ENCODE results near the gene PCDHA11. TPM values are rescaled to one million over a fixed set of nuclear protein-coding genes. Genes with fewer than 3 reads are reported as not detected.

PCDHA11 gene
- total RNA-seq, 4 donors from 2014 or later = 0.17 to 0.94 (median 0.34) TPM; not detected in 1

DNA sequence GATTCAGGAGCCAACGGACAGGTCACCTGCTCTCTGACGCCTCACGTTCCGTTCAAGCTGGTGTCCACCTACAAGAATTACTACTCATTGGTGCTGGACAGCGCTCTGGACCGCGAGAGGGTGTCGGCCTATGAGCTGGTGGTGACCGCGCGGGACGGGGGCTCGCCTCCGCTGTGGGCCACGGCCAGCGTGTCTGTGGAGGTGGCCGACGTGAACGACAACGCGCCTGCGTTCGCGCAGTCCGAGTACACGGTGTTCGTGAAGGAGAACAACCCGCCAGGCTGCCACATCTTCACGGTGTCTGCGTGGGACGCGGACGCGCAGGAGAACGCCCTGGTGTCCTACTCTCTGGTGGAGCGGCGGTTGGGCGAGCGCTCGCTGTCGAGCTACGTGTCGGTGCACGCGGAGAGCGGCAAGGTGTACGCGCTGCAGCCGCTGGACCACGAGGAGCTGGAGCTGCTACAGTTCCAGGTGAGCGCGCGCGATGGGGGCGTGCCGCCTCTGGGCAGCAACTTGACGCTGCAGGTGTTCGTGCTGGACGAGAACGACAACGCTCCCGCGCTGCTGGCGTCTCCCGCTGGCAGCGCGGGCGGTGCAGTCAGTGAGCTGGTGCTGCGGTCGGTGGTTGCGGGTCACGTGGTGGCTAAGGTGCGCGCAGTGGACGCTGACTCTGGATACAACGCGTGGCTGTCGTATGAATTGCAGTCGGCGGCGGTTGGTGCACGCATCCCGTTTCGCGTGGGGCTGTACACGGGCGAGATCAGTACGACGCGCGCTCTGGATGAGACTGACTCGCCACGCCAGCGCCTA lies 11.4 kb upstream of the PCDHA11 start:
- TF ChIP-seq, protein P1, sequence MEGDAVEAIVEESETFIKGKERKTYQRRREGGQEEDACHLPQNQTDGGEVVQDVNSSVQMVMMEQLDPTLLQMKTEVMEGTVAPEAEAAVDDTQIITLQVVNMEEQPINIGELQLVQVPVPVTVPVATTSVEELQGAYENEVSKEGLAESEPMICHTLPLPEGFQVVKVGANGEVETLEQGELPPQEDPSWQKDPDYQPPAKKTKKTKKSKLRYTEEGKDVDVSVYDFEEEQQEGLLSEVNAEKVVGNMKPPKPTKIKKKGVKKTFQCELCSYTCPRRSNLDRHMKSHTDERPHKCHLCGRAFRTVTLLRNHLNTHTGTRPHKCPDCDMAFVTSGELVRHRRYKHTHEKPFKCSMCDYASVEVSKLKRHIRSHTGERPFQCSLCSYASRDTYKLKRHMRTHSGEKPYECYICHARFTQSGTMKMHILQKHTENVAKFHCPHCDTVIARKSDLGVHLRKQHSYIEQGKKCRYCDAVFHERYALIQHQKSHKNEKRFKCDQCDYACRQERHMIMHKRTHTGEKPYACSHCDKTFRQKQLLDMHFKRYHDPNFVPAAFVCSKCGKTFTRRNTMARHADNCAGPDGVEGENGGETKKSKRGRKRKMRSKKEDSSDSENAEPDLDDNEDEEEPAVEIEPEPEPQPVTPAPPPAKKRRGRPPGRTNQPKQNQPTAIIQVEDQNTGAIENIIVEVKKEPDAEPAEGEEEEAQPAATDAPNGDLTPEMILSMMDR (IDR thresholded peaks at IDR 0.05) = no peak
- TF ChIP-seq POLR2A (IDR thresholded peaks at IDR 0.05) = no peak
- 58 to 60% methylated on average over 79 to 92 of the region's 94 CpGs for WGBS, 2 donors
- intact Hi-C loops (cut with DNase I; ENCODE audit: low total_unique reads) = no loop called here
- no peak overlapping the region for H3K4me3 ChIP-seq (ENCODE audit: low read depth, poor library complexity, severe bottlenecking)
- no peak for DNase-seq (ENCODE audit: low spot score in 2 of 2)

DNA sequence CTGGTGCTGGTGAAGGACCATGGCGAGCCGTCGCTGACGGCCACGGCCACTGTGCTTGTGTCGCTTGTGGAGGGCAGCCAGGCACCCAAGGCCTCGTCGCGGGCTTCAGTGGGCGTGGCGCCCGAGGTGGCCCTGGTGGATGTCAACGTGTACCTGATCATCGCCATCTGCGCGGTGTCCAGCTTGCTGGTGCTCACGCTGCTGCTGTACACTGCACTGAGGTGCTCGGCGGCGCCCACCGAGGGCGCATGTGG lies 10.8 kb upstream of the PCDHA11 start:
- no peak for DNase-seq (ENCODE audit: low spot score in 2 of 2)
- no peak for TF ChIP-seq POLR2A (IDR thresholded peaks at IDR 0.05)
- TF ChIP-seq, protein P1 (IDR thresholded peaks at IDR 0.05) = no peak
- no peak overlapping the region for H3K4me3 ChIP-seq (ENCODE audit: low read depth, poor library complexity, severe bottlenecking)
- intact Hi-C loops (cut with DNase I; ENCODE audit: low total_unique reads) = no loop called here
- 73 to 77% methylated on average over 6 to 12 of the region's 22 CpGs for WGBS, 2 donors

DNA sequence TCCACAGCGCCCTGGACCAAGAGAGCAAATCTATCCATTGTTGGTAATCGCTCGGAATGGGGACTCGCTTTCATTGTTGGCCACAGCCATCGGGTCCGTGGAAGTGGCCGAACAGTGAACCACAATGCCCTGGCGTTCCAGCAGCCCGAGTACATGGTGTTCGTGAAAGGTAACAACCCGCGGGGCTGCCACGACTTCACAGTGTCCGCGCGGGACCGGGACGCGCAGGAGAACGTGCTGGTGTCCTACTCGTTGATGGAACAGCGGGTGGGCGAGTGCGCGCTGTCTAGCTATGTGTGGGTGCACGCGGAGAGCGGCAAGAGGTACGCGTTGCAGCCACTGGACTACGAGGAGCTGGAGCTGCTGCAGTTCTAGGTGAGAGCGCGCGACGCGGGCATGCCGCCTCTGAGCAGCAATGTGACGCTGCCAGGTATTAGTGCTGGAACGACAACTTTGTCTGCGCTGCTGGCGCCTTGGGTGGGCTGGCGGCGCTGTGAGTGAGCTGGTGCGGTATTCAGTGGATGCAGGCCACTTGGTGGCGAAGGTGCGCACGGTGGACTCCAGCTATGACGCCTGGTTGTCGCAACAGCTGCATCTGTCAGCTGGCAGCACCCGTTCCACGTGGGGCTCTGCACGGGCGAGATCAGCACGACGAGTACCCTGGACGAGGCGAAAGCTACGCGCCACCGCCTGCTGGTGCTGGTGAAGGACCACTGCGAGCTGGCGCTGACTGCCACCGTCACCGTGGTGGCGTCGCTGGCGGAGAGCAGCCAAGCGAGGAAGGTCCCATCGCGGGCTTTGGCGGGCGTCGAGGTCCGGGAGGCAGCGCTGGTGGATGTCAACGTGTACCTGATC lies 6.1 kb upstream of the PCDHA11 start:
- no peak for DNase-seq (ENCODE audit: low spot score in 2 of 2)
- TF ChIP-seq, protein P1 (IDR thresholded peaks at IDR 0.05) = no peak
- no peak for TF ChIP-seq POLR2A (IDR thresholded peaks at IDR 0.05)
- intact Hi-C loops (cut with DNase I; ENCODE audit: low total_unique reads) = no loop called here
- WGBS, 2 donors = 45 to 52% methylated on average over 52 to 75 of the region's 76 CpGs
- H3K4me3 ChIP-seq (ENCODE audit: low read depth, poor library complexity, severe bottlenecking) = no peak overlapping the region

DNA sequence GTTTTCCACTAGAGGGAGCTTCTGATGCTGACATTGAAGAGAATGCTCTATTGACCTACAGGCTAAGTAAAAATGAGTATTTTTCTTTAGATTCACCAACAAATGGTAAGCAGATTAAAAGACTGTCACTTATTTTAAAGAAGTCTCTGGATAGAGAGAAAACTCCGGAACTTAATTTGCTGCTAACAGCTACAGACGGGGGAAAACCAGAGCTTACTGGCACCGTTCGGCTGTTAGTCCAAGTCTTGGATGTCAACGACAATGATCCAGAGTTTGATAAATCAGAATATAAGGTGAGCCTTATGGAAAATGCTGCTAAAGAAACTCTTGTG lies 764 bp downstream of the PCDHA11 start:
- WGBS, 2 donors = 52 to 63% methylated on average over 5 of the region's 5 CpGs
- DNase-seq (ENCODE audit: low spot score in 2 of 2) = no peak
- TF ChIP-seq, protein P1 (IDR thresholded peaks at IDR 0.05) = no peak
- no peak for TF ChIP-seq POLR2A (IDR thresholded peaks at IDR 0.05)
- H3K4me3 ChIP-seq (ENCODE audit: low read depth, poor library complexity, severe bottlenecking) = no peak overlapping the region
- intact Hi-C loops (cut with DNase I; ENCODE audit: low total_unique reads) = no loop called here

DNA sequence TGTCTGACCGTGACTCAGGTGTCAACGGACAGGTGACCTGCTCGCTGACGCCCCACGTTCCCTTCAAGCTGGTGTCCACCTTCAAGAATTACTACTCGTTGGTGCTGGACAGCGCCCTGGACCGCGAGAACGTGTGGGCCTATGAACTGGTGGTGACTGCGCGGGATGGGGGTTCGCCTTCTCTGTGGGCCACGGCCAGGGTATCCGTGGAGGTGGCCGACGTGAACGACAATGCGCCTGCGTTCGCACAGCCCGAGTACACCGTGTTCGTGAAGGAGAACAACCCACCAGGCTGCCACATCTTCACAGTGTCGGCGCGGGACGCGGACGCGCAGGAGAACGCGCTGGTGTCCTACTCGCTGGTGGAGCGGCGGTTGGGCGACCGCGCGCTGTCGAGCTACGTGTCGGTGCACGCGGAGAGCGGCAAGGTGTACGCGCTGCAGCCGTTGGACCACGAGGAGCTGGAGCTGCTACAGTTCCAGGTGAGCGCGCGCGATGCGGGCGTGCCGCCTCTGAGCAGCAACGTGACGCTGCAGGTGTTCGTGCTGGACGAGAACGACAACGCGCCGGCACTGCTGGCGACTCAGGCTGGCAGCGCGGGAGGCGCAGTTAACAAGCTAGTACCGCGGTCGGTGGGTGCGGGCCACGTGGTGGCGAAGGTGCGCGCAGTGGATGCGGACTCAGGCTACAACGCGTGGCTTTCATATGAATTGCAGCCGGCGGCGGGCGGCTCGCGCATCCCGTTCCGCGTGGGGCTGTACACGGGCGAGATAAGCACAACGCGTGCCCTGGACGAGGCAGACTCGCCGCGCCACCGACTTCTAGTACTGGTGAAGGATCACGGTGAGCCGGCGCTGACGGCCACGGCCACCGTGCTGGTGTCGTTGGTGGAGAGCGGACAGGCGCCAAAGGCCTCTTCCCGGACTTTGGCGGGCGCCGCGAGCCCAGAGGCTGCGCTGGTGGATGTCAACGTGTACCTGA lies 1.8 kb downstream of the PCDHA11 start:
- 54 to 59% methylated on average over 111 to 113 of the region's 114 CpGs for WGBS, 2 donors
- TF ChIP-seq POLR2A (IDR thresholded peaks at IDR 0.05) = no peak
- TF ChIP-seq, protein P1 (IDR thresholded peaks at IDR 0.05) = no peak
- DNase-seq (ENCODE audit: low spot score in 2 of 2) = no peak
- intact Hi-C loops (cut with DNase I; ENCODE audit: low total_unique reads) = no loop called here
- H3K4me3 ChIP-seq (ENCODE audit: low read depth, poor library complexity, severe bottlenecking) = no peak overlapping the region

Data from lower leg skin (tissue), 4 donors.